Measurements from ENCODE around the gene CRYBA4. TPM values are rescaled to one million over a fixed set of nuclear protein-coding genes. Genes with fewer than 3 reads are reported as not detected.

The CRYBA4 gene
- total RNA-seq, 1 experiment from 2014 or later, result 0.52 TPM

DNA sequence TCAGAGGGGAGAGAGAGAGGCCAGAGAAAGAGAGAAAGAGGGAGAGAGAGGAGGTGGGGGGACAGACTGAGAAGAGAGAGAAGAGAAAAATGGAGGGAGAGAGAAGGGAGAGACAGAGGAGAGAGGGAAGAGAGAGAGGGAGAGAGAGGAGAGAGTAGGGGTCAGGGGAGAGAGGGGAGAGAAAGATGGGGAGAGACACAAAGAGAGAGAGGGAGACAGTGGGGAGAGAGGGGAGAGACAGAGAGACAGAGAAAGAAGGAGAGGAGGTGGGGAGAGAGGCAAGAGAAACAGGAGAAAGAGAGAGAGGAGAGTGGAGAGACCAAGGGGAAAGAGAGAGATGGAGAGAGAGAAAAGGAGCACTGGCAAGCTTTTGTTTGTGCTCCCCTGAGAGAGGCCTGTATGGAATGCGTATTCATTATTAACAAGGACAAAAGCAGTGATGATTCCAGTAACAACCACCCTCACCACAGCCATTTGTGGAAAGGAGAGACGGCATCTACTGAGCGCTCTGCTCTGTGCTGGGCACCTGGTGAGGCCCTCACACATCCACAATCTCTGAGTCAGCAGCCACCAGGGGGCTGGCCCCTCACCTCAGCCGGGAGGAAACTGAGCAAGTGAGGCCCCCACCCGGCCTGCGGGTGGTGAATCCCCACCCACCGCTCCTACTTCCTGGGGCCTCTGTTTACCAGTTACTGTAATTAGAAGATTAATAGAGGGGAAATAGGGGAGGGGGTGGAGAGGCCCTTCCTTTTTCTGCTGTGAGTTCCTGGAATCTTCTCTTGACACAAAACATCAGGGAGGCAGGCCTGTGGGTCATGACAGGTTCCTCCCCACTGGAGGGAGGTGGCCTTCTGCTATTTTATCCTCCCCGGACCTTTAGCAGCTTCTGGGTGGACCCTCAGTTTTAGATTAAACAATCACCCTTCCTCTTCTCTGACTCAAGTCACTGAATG lies 21.0 kb downstream of the CRYBA4 start:
- Histone ChIP-seq H3T11ph (ENCODE audit: low read length) (no peak overlapping the region), H2BK120ac (ENCODE audit: low read depth, low read length, poor library complexity, severe bottlenecking) (no peak overlapping the region), H2BK20ac (ENCODE audit: low read depth, low read length, poor library complexity, severe bottlenecking) (no peak overlapping the region), H3K23ac (ENCODE audit: insufficient read length, low read depth, low read length) (no peak overlapping the region), H2AFZ (ENCODE audit: low read length) (no peak overlapping the region), H2BK15ac (ENCODE audit: low read depth, low read length) (no peak overlapping the region), H3K9ac (ENCODE audit: extremely low read depth, insufficient read length, low read length) (peak overlapping the region; percentile 18), H2BK12ac (ENCODE audit: insufficient read length, low read depth, low read length) (no peak overlapping the region), H4K5ac (ENCODE audit: insufficient read length, low read depth, low read length) (peak overlapping the region; percentile 50), H3K14ac (ENCODE audit: insufficient read depth, low read length) (peak overlapping the region; percentile 66; the same call in 1 of the 2 replicates), H3K9me3 (ENCODE audit: control insufficient read depth, low read depth, low read length) (no peaks in the 10 kb centered on the region), H4K8ac (replicated peaks; ENCODE audit: insufficient read length, low read depth, low read length) (no peak overlapping the region), H3K23me2 (ENCODE audit: insufficient read length, low read depth, low read length, poor library complexity, severe bottlenecking) (no peaks in the 10 kb centered on the region), H3K27me3 (ENCODE audit: insufficient read depth, low read length) (no peaks in the 10 kb centered on the region), H3K18ac (ENCODE audit: insufficient read length, low read depth, low read length) (peak overlapping the region; percentile 81), H4K20me1 (ENCODE audit: control insufficient read depth, insufficient read depth, insufficient read length) (no peaks in the 10 kb centered on the region), H2AK5ac (ENCODE audit: insufficient read length, low read length) (no peak overlapping the region), H2BK5ac (ENCODE audit: insufficient read length, low read length) (peak overlapping the region; percentile 65), H4K91ac (ENCODE audit: insufficient read length, low read depth, low read length) (peak overlapping the region; percentile 40), H3K79me2 (ENCODE audit: insufficient read depth, low read length) (no peaks in the 10 kb centered on the region), H3K4me1 (ENCODE audit: insufficient read depth, low read length) (peaks cover 29% of the 10 kb centered on the region), H3K4me2 (ENCODE audit: insufficient read depth, insufficient read length, low read length) (peak overlapping the region; percentile 28), H3K4ac (ENCODE audit: low read depth, low read length) (peak overlapping the region; percentile 49), H3K79me1 (ENCODE audit: insufficient read depth, low read depth, low read length, poor library complexity, severe bottlenecking) (no peaks in the 10 kb centered on the region), H3K27ac (ENCODE audit: insufficient read length, low read depth, low read length) (peak overlapping the region; percentile 89), H3K56ac (ENCODE audit: insufficient read length, low read depth, low read length) (no peak overlapping the region)
- peak overlapping the region; percentile 92 to 98 (median 94) for H3K27ac Mint-ChIP-seq
- H3K4me1 Mint-ChIP-seq, result peaks cover 77 to 79% of the 10 kb centered on the region in 2 experiments
- no peaks in the 10 kb centered on the region; a peak in 2 of 5 replicates for H3K9me3 Mint-ChIP-seq
- WGBS (ENCODE audit: extremely low coverage, insufficient read length, low lambda C conversion rate), result no CpG with 5 or more reads among the region's 8 CpGs
- H3K27me3 Mint-ChIP-seq (ENCODE audit: low read depth), result no peaks in the 10 kb centered on the region
- DNase-seq, result peak; percentile 77
- H3K4me3 Mint-ChIP-seq, result peak overlapping the region; percentile 30 to 69
- TF ChIP-seq, protein P1, sequence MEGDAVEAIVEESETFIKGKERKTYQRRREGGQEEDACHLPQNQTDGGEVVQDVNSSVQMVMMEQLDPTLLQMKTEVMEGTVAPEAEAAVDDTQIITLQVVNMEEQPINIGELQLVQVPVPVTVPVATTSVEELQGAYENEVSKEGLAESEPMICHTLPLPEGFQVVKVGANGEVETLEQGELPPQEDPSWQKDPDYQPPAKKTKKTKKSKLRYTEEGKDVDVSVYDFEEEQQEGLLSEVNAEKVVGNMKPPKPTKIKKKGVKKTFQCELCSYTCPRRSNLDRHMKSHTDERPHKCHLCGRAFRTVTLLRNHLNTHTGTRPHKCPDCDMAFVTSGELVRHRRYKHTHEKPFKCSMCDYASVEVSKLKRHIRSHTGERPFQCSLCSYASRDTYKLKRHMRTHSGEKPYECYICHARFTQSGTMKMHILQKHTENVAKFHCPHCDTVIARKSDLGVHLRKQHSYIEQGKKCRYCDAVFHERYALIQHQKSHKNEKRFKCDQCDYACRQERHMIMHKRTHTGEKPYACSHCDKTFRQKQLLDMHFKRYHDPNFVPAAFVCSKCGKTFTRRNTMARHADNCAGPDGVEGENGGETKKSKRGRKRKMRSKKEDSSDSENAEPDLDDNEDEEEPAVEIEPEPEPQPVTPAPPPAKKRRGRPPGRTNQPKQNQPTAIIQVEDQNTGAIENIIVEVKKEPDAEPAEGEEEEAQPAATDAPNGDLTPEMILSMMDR (conservative IDR thresholded peaks at IDR 0.05), result peak; percentile 55; the same call in 2 of the 3 replicates
- H3K36me3 Mint-ChIP-seq (ENCODE audit: insufficient read depth in 1 of 3, low read depth in 3 of 3), result no peaks in the 10 kb centered on the region
